ENCODE results near the gene SLC19A1.

SLC19A1 gene

DNA sequence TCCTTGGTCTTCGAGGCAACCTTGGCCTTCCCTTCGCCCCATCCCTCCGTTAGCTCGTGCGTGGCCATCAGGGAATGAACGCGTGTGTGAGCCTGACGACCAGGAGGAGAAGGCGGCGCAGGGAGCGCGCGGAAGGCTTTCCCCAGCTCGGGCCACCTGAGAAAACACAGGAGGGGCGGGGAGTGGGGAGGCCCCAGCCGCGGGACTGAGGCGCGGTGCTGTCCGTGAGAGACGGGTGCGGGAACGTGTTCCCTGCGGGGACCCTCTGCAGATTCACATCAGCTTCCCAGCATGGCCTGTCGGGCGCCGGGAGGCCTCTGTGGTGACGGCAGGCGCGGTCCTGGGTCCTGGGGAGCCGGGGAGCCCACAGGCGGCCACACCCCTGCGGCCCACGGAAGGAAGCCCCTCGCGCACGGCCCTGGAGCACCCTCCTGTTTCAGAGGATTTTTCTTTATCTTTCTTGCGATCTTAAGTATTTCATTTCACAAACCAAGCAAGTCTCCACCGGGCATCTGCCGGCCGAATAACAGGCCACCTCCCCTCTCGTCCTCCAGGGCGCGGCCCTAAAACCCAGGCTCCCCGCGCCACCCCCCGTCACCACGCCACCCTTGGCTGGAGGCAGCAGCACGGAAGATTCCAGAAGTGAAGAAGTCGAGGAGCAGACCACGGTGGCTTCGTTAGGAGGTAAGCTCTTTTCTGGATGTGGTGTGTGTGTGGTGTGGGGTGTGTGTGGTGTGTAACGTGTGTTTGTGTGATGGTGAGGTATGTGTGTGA lies 66.3 kb downstream of the SLC19A1 start:
- DNase-seq: no peak

DNA sequence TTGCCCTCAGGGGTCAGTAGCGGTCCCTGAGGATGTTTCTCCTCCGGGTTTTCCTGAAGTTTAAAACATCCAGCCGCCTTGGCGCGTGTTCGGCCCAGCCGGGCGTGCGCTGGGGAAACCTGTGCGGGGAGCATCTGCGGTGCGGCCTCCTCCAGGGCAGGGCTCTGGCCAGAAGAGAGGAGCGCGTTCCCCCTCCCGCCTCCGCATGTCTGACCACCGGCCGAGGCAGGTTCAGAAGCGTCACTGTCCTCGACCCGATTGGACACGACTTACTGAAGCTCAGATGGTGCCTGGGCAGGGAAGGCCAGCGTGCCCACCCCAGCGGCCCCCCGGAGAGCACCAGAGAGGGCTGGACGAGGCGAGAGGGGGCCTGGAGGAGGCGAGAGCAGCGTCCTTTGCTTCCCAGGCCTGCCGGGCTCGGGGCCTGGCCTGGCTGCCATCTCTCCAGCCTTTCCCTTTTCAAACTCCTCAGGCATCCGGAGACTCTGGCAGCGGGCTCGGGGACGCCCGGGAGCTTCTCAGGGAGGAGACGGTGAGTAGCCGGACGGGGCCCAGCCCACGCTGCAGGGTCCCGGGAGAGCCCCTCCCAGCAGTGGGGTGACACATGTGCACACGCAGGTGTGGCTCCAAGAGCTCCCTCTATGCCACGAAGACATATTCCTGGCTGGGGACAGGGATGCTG lies 67.1 kb downstream of the SLC19A1 start:
- no peak for DNase-seq

DNA sequence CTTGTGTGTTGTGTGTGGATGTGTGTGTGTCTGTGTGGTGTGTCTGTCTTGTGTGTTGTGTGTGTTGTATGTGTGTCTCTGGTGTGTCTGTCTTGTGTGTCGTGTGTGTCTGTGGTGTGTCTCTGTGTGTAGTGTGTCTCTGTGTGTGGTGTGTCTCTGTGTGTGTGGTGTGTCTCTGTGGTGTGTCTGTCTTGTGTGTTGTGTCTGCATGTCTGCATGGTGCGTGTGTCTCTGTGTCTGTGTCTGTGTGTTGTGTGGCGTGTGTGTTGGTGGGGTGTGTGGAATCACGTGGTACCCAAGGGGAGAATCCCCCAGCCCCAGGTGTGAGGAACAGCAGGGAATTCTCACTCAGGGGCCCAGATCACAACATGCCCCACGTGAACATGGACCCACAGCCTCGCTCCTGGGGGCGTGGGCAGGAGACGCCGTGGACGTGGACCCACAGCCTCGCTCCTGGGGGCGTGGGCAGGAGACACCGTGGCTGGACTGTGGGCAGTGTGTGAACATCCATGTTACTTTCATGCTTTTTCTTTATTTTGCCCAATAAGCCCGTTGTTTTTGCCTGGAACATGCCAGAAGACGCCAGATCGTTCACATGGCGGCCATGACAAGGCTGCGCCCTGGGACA lies 67.8 kb downstream of the SLC19A1 start:
- DNase-seq: no peak

DNA sequence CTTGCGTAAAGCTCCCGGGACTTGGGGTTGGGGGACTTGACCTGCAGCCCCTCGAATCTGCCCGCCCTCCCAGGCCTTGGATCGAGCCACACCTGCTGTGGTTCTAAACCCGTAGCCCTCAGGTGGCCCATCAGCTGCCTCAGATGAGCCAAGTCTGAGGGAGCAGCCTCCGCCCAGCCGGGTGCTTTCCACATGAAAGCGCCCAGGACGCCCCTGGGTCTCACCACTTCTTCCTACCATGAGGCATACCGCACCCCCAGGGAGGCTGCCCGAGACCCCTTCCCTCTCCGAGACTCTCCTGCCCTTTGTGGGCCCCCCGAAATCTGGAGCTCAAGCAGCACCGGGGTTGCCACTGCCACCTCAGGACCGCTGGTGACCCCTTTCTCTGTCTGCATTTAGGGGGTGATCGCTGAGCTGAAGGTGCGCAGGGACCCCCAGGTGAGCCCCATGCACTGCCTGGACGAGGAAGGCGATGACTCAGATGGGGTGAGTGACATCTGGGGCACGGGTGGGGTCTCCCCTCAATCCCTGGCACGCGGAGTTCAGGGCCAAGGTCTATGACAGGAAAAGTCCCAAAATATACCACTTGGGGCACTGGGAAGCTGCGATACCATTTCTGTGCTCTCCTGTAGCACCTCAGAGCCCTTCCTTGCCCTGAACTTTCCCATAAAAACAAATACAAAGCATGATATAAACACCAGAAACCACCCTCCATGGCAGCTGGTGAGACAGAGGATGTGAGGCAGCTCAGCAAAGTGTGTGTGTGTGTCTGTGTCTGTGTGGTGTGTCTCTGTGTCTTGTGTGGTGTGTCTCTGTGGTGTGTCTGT lies 68.5 kb downstream of the SLC19A1 start:
- DNase-seq: no peak

DNA sequence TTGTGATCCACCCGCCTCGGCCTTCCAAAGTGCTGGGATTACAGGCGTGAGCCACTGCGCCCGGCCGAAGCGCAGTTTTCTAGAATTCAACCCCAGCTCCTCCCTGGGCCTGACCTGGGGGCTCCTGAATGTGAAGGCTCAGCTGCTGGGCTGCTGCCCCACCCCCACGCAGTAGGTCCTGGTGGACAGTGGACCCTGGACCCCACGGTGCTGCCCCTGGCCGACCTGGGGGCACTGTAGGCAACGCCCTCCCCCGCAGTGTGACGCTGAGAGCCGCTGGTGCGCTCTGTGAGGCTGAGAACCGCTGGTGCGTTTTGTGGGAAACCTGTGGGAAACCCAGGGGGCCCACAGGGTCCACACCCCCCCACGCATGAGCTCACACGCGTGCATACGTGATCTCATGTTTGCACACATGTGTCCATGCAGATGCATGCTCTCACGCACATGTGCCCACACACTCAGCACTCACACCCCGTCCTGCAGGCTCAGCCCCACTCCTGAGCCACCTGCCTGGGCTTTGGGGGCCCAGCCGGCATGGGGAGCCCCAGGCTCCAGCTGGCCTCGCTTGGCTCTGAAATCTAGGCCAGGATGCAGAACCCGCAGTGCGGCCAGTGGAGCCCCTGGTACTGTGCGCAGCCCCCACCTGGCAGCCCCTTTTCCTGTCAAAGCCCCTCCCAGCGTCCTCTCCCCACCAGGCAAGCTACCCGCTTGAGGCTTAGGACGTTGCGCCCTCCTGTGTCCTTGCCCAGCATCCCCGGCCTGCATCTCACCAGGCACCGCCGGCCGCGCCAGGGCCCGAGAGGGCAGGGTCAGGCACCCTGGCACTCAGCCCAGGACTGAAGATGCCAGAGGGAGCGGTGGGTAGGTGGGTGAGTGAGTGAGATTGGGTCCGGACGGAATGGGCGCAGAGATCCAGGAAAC lies 69.5 kb downstream of the SLC19A1 start:
- no peak for DNase-seq

DNA sequence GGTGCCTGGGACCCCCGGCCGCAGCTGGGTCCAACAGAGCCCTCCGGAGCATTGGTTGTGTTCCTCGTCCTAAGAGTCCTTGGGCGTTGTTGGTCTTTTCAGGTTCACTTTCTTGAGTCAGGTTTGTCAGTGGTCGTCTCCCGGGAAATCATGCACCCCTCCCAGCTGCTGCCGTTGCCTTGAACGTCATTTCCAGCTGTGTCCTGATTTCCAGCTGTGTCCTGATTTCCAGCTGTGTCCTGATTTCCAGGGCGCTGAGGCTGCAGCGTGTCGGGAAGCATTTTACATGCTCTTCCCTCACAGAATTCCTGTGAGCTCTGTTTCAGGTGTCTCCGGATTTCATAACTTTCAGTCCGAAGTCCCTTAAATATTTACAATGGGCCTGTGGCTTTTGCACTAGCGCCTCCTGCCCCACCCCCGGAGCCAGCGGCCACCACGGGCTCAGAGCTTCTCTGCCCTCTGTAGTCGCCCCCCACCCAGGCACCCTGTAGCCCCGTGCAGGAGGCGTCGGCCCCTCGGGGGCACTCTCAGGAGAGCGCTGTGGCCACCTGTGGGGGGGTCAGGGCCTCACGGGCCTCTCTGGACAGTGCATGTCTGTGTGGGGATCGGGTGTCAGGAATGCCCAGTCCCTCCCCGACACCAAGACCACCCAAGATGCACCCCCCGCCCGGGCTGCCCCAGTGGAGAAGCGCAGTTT lies 70.6 kb downstream of the SLC19A1 start:
- no peak for DNase-seq

DNA sequence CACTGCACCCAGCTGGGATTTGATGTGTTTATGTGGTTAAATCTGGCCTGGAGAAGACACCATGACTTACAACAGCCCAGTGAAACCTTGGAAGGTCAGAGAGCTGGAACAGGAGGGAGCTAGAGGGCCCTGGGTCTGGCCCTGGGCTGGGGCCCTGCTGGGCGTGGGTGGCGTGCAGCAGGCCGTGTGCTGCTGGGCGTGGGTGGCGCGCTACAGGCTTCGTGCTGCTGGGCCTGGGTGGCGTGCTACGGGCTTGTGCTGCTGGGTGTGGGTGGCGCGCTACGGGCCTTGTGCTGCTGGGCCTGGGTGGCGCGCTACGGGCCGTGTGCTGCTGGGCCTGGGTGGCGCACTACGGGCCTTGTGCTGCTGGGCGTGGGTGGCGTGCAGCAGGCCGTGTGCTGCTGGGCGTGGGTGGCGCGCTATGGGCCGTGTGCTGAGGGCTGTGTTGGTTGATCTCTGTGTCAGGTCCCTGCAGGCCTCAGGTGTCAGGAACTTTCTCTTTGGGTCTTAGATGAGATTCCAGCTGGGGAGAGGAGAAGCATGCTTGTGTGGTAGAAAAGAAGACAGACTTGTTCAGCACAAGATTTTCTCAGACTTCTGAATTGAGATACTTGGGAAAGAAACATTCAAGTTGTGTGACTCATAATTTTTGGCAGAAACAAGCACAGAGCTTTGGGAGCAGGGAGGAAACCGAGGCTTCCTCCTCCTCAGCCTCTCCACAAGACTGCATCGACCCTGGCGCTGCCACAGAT lies 71.3 kb downstream of the SLC19A1 start:
- DNase-seq: peak in 1 of 2 donors; percentile 24

DNA sequence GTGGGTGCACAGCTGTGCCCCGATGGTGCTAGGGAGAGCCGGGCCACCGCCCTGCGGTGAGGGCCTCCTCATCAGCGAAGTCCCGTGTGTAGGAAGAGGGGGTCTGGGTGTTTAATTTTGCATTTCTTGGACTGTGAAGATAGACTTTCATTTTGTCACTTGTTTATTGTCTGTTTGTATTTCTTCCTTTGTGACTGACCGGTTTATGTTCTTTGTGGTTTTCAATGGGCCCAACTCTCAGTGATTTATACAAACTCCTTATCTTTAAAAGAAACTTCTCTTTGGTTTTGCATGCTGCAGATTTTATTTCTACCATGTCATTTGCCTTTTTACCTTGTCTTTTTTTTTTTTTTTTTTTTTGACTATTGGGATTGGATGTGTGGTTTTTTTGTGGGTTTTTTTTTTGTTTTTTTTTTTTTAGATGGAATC lies 72.1 kb downstream of the SLC19A1 start:
- DNase-seq: no peak

DNA sequence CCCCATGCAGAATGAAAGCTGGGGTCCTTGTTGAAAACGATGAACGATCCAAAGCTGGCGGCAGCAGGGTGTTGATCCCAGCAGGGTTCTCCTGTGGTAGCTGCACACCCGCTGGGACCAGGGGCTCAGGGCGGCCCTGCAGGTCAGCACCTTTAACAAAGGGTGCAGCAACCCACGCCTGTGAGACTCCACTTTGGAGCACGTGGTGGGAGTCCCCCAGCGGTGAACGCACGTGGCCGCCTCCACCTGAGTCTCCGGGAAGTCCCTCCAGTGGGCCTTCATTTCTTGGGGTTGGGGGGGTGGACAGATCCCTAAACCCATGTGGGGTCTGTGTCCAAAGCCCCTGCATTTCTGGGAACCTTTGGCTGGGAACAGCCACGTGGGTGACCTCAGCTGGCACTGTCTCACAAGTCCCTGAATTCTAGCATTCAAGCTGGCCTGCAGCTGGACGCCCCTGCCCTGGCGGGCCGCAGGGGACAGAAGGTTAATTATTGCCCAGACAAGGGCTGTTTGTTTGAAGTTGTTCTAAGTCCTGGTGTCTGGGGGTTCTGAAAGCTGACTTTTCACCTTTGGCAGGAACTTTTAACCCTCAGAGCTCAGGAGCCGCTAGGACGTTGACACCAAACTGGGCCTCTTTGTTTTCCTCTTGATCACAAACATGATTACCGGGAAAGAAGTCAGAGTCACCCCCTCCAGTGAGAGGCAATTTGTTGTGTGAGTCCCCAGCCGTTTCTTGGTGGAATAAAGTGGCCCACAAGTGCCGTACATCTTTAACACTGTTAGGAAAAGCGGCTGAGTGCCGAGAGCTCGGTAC lies 72.8 kb downstream of the SLC19A1 start:
- no peak for DNase-seq

DNA sequence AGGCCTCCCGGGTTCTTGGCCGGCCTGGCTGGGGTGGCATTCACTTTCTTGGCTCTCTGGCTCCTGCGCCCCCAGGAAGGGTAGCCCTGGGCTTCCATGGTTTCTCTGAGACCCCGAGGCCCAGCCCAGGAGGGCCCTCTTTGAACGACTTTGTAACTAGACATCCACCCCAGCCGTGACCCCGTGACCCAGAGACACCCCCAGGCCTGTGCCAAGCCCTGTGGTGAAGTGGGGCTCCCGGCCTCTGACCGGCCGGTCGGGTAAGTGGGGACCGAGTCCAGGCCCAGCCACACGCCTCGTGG lies 73.3 kb downstream of the SLC19A1 start:
- no peak for DNase-seq

DNA sequence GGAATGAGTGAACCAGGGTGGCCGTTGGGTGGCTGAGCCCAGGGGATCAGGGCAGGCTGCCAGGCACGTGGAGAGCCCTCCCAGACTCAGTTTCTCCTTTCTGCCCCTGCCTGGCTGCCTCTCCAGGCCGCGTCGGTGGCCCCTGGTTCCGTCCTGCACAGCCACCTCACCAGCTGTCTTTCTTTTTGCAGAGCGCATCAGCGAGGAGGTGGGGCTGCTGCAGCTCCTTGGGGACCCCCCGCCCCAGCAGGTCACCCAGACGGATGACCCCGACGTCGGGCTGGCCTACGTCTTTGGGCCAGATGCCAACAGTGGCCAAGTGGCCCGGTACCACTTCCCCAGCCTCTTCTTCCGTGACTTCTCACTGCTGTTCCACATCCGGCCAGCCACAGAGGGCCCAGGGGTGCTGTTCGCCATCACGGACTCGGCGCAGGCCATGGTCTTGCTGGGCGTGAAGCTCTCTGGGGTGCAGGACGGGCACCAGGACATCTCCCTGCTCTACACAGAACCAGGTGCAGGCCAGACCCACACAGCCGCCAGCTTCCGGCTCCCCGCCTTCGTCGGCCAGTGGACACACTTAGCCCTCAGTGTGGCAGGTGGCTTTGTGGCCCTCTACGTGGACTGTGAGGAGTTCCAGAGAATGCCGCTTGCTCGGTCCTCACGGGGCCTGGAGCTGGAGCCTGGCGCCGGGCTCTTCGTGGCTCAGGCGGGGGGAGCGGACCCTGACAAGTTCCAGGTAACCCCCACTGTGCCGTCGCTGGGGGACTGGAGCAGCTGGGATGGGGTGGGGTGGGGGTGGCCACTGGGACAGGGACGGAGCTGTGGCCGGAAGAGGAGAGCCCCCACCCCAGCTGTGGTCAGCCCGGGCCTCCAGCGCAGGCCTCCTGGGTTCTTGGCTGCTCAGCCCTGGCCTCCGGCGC lies 73.9 kb downstream of the SLC19A1 start:
- DNase-seq: no peak

DNA sequence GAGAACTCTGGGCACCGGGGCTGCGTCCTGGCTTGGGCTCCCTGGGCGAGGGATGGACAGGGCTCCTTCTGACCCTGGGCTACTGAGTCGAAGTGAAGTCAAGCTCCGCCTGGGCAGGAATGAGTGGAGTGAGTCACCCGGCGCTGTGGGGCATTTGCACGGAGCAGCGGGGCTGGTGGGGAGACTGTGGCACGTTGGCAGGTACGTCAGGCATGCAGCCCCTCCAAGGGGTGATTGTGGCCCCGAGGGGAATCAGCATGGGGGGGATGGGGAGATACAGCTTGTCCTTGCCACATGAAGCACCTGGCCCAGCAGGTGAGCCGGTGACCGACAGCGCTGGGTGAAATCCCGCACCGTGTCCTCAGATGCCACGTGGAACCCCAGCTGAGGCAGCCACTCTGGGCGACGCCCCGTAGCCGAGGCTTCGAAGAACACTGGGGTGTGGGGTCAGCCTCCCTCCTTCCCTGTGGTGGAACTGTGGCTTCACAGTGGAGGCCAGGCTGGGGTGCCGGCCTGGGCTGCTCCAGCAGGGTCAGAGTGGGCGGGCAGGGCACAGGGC lies 74.9 kb downstream of the SLC19A1 start:
- no peak for DNase-seq

DNA sequence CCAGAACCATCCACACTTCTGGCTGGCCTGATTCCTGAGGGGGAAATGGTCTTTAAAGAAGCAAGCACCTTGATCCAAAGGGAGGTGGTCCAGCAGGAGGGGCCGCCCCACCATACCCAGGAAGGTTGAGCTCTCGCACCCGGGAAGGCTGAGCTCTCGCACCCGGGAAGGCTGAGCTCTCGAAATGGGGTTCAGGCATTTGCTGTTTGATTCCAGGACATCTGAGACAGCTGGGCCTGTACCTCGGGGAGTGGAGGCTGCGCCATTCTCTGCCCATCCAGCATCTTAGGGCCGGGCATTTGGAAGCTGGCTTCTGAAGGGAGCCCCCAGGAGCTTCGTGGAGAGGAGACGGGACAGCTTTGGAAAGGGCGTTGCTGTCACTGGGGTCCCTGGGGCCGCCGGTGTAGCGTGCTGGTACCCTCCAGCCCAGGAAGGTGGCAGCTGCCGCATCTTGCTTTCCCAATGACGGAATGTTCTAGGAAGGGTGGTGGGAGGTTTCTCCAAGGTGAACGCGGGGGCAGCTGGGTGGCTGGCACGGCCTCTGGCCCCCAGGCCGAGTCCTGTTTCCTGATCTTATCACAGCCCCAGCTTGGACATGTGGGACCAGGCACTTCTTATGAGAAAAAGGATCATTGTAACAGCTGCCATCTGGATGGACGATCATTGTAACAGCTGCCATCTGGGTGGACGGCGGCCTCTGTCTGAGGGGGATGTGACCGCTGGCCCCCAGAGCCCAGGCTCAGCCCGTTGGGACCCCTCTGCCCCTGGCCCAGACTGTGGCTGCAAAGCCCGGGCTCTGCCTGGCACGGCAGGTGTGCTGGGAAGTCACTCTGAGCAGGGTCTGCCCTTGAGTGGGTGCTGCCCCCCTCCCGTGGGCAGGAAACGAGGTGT lies 75.7 kb downstream of the SLC19A1 start:
- no peak for DNase-seq

DNA sequence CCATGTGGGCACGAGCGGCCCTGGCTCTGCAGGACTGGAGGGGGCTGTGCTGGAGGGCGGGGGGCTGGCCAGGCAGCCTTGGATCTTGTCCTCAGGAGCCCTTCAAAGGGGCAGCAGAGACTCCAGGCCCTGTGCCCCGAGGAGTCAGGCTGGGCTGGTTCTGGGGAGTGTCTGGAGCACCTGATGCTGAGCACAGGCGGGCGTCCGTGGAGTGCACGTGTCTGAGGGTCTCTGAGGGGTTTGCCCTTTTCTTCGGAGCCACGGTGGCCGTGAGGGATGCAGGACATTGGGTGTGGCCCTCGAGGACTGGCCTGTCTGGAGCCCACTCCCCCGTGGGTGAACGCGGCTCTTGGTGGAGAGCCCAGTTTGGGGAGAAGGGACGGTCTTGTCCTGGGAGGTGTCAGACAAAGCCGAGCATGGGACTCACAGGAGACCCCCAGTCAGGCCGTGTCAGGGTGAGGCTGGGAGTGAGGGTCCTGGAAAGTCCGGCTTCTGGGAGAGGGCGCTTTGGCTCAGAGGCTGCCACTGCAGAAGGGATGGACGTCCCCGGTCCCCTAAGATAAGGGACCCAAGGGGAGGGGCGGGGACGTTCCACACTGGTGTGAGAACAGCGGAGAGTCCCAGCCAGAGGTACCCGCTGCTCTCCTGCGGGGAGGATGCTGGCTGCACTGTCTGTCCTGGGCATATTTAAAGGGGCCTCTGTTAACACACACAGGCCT lies 76.5 kb downstream of the SLC19A1 start:
- no peak for DNase-seq

DNA sequence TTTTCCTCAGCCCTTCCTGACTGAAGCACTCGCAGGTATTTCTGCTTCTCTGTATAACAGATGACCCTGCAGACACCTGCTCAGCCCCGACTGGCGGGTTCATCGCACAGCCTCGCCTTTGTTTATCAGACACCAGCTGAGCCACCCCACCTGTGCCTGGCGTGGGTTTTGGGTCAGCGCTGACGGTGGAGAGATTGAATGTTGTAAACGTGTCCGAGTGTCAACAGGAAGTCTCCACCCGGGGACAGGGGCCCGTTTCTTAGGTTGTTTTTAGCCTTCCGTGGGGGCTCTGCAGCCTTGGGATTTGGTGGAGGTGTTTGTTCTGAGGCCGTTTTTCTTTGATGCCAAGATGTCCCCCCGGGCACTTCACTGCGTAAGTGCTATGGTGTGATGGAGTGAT lies 77.1 kb downstream of the SLC19A1 start:
- no peak for DNase-seq

DNA sequence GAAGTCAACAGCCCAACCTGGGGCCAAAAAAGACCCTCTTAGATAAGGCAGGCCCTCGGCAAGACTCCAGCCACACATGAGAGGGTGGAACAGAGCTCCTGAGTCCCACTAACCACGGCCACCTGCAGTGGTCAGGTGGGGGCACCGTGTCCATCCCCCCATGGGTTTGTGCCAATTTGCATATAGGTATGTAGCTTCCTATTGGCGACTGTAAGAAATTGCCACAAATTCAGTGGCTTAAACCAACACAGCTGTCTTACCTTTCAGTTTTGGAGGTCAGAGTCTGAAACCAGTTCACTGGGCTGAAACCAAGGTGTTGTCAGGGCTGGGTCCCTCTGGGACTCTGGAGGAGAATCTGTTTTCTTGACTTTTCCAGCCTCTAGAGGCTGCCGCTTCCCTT lies 77.9 kb downstream of the SLC19A1 start:
- no peak for DNase-seq

DNA sequence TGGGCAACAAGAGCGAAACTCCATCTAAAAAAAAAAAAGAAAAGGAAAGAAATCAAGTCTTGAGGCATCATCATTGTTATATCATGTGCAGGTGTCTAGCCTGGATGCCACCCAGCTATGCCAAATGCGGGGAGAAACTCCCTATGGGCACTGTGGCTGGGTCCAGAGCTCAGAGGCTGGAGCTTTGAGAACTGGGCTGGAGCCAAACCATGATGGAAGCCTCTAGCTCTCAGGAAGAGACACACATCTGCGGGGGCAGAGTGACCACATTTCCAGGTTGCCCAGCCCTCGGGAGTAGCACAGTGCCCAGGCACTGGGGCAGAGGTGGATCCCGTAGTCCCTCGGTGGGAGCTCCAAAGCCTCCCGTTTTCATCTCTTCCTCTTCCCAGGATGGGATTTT lies 78.4 kb downstream of the SLC19A1 start:
- DNase-seq: no peak

All from stimulated activated CD4-positive, alpha-beta T cell treated with anti-CD3 and anti-CD28 coated beads, Interleukin-2, amount 100 ng/mL, for 48 hours (primary cell).